ENCODE results near the gene ERI3.

DNA sequence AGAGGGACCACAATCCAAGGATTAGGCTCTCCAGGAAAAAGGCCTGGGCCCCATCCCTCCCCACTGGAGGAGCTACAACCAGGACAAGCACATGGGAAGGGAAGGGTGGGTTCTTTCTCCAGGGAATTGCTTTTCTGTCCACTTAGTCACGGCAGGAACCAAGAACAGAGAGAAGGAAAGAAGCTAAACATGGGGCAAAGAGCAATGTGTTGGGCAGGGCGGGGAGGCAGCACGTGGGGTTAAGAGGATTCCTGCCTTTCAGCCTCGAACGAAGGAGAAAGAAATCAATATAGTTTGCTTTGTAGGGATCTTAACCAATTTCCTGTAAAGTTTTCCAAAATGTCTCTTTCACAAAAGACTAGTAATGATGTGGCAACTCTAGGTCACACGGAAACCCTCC is 21.7 kb downstream of the ERI3 start:
- TF ChIP-seq, protein P1, sequence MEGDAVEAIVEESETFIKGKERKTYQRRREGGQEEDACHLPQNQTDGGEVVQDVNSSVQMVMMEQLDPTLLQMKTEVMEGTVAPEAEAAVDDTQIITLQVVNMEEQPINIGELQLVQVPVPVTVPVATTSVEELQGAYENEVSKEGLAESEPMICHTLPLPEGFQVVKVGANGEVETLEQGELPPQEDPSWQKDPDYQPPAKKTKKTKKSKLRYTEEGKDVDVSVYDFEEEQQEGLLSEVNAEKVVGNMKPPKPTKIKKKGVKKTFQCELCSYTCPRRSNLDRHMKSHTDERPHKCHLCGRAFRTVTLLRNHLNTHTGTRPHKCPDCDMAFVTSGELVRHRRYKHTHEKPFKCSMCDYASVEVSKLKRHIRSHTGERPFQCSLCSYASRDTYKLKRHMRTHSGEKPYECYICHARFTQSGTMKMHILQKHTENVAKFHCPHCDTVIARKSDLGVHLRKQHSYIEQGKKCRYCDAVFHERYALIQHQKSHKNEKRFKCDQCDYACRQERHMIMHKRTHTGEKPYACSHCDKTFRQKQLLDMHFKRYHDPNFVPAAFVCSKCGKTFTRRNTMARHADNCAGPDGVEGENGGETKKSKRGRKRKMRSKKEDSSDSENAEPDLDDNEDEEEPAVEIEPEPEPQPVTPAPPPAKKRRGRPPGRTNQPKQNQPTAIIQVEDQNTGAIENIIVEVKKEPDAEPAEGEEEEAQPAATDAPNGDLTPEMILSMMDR (IDR thresholded peaks at IDR 0.05 in 2 of 3, conservative IDR thresholded peaks at IDR 0.05 in 1 of 3; ENCODE audit: borderline replicate concordance in 1 of 3, insufficient read depth in 1 of 3, low read depth in 2 of 3, low read length in 2 of 3): no peak
- TF ChIP-seq EZH2 (IDR thresholded peaks at IDR 0.05): no peak
- no peak for TF ChIP-seq POLR2A (IDR thresholded peaks at IDR 0.05; ENCODE audit: borderline replicate concordance, extremely low read depth, insufficient read depth, insufficient read length)
- no peak for TF ChIP-seq SIN3A (IDR thresholded peaks at IDR 0.05; ENCODE audit: low read depth)
- no peak for TF ChIP-seq POLR2AphosphoS5 (IDR thresholded peaks at IDR 0.05; ENCODE audit: low read depth, low read length)

Data from HCT116 (cell line).